UCSD-AML1 (cell line): ENCODE data around the gene TRAK1.
"Not testable (repeated sequence)": the region's sequence is repeated elsewhere in the genome, so short reads cannot be mapped to it uniquely, and the experiment has no call there.

ENCODE experiments used
- DNase-seq: peaks from one replicate; lab custom pipeline; 2025; ENCODE audit not compliant: unreplicated experiment; lab: John Stamatoyannopoulos, UW

The TRAK1 gene

GRCh38 chr3:42096796-42097565, 5.8 kb downstream of the TRAK1 start:
- DNase-seq: no peak

GRCh38 chr3:42097566-42097946, 6.4 kb downstream of the TRAK1 start:
- no peak for DNase-seq

GRCh38 chr3:42098171-42098570, 7.0 kb downstream of the TRAK1 start:
- peak; percentile 26 for DNase-seq

GRCh38 chr3:42099020-42099765, 8.0 kb downstream of the TRAK1 start:
- DNase-seq: no peak

- no peak for DNase-seq
These were observed 9.9 kb downstream of the TRAK1 start for GRCh38 chr3:42101048-42101447.

GRCh38 chr3:42101481-42101880, 10.3 kb downstream of the TRAK1 start:
- no peak for DNase-seq

GRCh38 chr3:42102571-42102970, 11.4 kb downstream of the TRAK1 start:
- no peak for DNase-seq

GRCh38 chr3:42103921-42104665, 12.9 kb downstream of the TRAK1 start:
- DNase-seq: not testable (repeated sequence)

GRCh38 chr3:42105994-42106393, 14.8 kb downstream of the TRAK1 start:
- not testable (repeated sequence) for DNase-seq

GRCh38 chr3:42106646-42107045, 15.5 kb downstream of the TRAK1 start:
- no peak for DNase-seq

- DNase-seq: no peak
These were observed 19.5 kb downstream of the TRAK1 start for GRCh38 chr3:42110631-42111030.

- DNase-seq: no peak
These were observed 23.1 kb downstream of the TRAK1 start for GRCh38 chr3:42114130-42114725.

GRCh38 chr3:42115215-42115614, 24.1 kb downstream of the TRAK1 start:
- no peak for DNase-seq

- DNase-seq: no peak
These were observed 24.8 kb downstream of the TRAK1 start for GRCh38 chr3:42115946-42116345.

- no peak for DNase-seq
These were observed 25.3 kb downstream of the TRAK1 start for GRCh38 chr3:42116466-42116865.

GRCh38 chr3:42117175-42118008, 26.2 kb downstream of the TRAK1 start:
- no peak for DNase-seq

- DNase-seq: peak; percentile 31
These were observed 27.7 kb downstream of the TRAK1 start for GRCh38 chr3:42118762-42119361.

GRCh38 chr3:42119561-42120355, 28.6 kb downstream of the TRAK1 start:
- DNase-seq: peak; percentile 24

GRCh38 chr3:42120866-42121265, 29.7 kb downstream of the TRAK1 start:
- no peak for DNase-seq
